Fibroblast of villous mesenchyme (primary cell): ENCODE results near the gene EPB41L4B. TPM values are rescaled to one million over a fixed set of nuclear protein-coding genes. Genes with fewer than 3 reads are reported as not detected.

Experiments used
- DNase-seq: peaks from one replicate; pipeline ENCODE4 v3.0.0-alpha.2; 2010; ENCODE audit warnings: low read depth
- H3K4me3 ChIP-seq: 2 replicates; pipeline ENCODE4 v1.5.1; 2011; ENCODE audit warnings: low read depth, mild to moderate bottlenecking, low read length
- total RNA-seq: library from RNA; depleted of rRNA; stranded (reverse); fragments of >200 nt; gene quantifications from 2 replicates; pipeline ENCODE4 v1.2.3, GENCODE V29; 2012
- TF ChIP-seq, protein P1 (sequence below): IDR thresholded peaks from 2 replicates; pipeline ENCODE4 v1.5.1; 2012; ENCODE audit warnings: low read depth, mild to moderate bottlenecking, low read length; ENCODE audit not compliant: insufficient read depth

EPB41L4B gene
- total RNA-seq, 1 donor, result under 0.01 TPM

DNA sequence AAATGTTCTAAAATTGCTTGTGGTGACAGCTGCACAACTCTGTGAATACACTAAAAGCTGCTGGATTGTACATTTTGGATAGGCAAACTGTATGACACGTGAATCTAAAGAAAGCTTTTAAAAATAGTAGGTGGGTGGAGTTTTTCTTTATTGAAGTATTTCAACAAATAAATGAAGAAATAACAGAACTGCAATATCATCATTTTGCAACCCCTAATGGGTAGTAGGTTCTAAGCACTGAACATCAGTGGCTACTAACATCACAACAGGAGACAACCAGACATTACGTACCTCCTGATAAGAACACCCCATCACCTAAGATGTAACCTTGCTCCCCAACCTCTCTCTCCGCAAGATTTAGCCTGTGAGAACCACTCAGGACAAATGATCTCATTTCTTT, 38.6 kb downstream of the EPB41L4B start:
- TF ChIP-seq, protein P1, sequence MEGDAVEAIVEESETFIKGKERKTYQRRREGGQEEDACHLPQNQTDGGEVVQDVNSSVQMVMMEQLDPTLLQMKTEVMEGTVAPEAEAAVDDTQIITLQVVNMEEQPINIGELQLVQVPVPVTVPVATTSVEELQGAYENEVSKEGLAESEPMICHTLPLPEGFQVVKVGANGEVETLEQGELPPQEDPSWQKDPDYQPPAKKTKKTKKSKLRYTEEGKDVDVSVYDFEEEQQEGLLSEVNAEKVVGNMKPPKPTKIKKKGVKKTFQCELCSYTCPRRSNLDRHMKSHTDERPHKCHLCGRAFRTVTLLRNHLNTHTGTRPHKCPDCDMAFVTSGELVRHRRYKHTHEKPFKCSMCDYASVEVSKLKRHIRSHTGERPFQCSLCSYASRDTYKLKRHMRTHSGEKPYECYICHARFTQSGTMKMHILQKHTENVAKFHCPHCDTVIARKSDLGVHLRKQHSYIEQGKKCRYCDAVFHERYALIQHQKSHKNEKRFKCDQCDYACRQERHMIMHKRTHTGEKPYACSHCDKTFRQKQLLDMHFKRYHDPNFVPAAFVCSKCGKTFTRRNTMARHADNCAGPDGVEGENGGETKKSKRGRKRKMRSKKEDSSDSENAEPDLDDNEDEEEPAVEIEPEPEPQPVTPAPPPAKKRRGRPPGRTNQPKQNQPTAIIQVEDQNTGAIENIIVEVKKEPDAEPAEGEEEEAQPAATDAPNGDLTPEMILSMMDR, result no peak
- DNase-seq, result no peak

DNA sequence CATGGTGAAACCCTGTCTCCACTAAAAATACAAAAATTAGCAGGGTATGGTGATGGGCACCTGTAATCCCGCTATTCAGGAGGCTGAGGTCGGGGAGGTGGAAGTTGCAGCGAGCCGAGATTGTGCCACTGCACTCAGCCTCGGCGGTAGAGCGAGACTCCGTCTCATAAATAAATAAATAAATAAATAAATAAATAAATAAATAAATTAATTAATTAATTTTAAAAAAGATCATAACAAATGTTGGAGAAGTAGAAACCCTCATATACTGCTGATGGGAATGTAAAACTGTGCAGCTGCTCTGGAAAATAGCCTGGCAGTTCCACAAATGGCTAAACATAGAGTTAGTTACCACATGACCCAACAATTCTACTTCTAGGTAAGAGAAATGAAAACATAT, 39.3 kb downstream of the EPB41L4B start:
- TF ChIP-seq, protein P1, result no peak
- no peak overlapping the region for H3K4me3 ChIP-seq
- DNase-seq, result no peak

More for the DNA sequence above, 38.6 kb downstream of the EPB41L4B start:
- H3K4me3 ChIP-seq, result no peak overlapping the region

DNA sequence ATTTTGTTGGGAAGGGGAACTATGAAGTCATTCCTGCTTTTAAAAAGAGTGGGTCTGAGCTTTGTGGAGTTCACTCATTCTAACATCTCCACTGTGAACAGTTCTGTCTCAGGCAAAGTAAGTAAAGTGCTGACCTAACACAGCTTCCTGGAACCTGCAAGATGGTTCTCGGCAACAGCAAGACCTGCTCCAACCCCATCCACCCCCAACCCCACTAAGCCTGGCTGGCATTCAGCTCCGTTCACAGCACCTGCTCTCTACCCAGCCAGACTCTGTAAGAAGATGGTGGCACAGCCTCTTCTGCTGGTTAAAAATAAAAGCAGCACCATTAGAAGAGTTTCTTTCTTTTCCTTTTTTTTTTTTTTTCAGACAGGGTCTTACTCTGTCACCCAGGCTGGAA, 42.0 kb downstream of the EPB41L4B start:
- H3K4me3 ChIP-seq, result no peak overlapping the region
- TF ChIP-seq, protein P1, result no peak
- DNase-seq, result no peak

DNA sequence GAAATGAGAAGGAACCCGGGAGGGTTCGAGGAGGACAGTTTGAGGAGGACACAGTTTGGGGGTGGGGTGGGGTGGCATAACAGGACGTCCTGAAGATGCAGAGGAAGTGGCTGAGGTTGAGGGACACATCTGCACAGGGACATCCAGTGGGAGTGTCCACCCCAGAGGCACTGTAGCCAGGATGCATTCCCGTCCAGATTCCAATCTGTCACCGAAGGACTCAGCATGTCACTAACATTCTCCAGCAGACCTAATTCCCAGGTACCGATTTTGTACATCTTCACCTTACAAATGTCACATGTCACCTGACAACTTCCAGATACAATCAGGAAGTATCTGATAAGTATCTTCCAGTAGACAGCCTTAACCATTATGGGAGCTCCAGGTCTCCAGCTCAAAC, 42.6 kb downstream of the EPB41L4B start:
- TF ChIP-seq, protein P1, result no peak
- H3K4me3 ChIP-seq, result no peak overlapping the region
- no peak for DNase-seq

DNA sequence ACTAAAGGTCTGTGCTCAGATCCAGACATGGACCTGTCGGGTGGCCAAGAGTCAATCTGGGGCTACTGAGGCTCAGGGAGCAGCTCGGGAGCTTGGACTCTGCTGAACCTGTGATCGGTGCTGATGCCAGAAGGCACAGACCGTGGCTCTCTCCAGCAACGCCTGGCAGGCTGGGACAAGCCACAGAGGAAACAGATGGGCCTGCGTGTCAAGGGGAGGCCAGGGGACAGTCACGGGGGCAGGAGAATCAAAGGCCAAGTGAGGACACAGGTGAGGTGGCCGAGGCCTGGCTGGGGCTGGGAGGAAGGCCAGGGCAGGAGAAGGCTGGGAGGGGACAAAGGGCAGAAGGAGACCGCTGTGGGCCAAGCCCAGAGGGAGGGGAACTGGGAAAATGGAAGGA, 43.4 kb downstream of the EPB41L4B start:
- DNase-seq, result no peak
- TF ChIP-seq, protein P1, result no peak
- H3K4me3 ChIP-seq, result no peak overlapping the region

DNA sequence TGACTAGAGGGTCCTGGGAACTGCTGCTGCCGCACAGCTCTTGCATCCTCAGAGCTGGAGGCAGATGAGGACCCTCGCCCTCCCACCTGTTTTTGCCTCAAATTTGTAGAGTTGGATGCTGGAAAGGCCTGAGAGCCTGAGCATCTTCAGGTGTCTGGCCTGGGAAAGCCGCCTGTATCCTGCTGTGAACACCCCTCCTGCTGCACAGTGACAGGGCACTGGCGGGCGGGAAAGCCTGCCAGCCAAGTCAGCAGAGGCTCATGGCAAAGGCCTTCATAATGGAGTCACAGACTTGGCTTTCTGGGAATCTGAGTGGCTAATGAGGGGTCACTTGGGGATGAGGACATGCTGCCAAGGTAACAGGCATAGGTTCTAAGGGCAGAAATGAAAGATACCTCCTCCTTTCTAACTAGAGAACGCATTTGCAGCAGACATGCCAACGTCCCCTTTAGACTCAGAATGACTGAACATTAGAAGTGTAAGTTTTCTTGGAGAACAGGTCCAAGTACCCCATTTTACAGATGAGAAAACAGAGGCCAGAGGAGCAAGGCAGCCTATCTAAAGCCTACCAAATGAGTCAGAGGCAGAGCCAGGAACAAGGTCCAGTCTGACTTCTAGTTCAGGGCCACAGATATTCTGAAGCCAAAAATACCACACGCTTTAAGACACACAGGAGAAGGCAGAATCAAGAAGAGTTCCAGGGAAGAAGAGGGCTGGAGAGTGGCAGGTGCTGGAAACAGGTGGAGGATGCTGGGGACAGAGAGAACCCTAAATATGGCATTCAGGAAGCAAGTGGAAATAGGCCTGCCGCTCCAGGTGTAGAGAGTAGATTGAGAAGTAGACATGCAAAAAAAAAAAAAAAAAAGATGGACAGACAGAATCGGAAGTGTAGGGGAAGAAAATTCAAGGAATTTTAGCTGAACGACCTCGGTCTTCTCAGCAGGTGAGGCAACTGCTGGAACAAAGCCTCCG, 44.1 kb downstream of the EPB41L4B start:
- TF ChIP-seq, protein P1, result no peak
- no peak for DNase-seq

More for the DNA sequence above, 44.1 kb downstream of the EPB41L4B start:
- H3K4me3 ChIP-seq, result no peak overlapping the region
